ENCODE results near the gene TAOK1. TPM values are rescaled to one million over a fixed set of nuclear protein-coding genes. Genes with fewer than 3 reads are reported as not detected.

The TAOK1 gene
- total RNA-seq, 1 donor from 2014 or later, result 32.1 TPM

DNA sequence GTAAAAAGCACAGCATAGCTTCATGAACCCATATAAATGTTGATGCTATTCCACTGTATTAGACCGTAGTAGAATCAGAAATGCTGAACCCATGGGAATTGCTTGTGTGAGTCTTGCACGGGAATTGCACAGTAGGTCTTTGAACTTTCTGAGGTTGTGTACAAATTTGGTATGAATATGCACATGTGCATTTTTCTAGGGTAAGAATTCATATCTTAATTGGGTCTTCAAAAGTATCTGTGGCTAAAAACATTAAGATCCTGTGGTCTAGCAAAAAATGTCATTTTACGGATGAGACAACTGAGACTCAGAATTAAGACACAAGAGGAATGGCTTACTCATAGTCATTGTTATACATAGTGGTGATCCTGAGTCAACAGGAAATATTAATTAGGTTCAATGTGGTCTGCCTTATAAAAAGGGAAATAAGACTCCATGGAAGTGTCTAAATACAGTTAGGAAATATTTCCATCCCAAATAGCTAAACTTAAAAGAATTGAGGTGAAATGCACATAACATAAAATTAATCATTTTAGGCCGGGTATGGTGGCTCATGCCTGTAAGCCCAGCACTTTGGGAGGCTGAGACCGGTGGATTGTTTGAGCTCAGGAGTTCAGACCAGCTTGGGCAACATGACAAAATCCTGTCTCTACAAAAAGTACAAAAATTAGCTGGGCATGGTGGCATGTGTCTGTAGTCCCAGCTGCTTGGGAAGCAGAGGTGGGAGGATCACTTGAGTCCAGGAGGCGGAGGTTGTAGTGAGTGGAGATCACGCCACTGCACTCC is 22.8 kb downstream of the TAOK1 start:
- TF ChIP-seq, protein P1, sequence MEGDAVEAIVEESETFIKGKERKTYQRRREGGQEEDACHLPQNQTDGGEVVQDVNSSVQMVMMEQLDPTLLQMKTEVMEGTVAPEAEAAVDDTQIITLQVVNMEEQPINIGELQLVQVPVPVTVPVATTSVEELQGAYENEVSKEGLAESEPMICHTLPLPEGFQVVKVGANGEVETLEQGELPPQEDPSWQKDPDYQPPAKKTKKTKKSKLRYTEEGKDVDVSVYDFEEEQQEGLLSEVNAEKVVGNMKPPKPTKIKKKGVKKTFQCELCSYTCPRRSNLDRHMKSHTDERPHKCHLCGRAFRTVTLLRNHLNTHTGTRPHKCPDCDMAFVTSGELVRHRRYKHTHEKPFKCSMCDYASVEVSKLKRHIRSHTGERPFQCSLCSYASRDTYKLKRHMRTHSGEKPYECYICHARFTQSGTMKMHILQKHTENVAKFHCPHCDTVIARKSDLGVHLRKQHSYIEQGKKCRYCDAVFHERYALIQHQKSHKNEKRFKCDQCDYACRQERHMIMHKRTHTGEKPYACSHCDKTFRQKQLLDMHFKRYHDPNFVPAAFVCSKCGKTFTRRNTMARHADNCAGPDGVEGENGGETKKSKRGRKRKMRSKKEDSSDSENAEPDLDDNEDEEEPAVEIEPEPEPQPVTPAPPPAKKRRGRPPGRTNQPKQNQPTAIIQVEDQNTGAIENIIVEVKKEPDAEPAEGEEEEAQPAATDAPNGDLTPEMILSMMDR (IDR thresholded peaks at IDR 0.05; ENCODE audit: insufficient read depth, low read length, severe bottlenecking), result no peak
- DNase-seq (ENCODE audit: low read depth) (peak; percentile 69), FAIRE-seq (no peak)
- Histone ChIP-seq H3K36me3 (ENCODE audit: control insufficient read depth, insufficient read depth, low read length) (no peaks in the 10 kb centered on the region), H3K27me3 (ENCODE audit: control insufficient read depth, insufficient read depth, low read length) (no peaks in the 10 kb centered on the region), H3K4me3 (ENCODE audit: low read depth, low read length) (no peak overlapping the region)

DNA sequence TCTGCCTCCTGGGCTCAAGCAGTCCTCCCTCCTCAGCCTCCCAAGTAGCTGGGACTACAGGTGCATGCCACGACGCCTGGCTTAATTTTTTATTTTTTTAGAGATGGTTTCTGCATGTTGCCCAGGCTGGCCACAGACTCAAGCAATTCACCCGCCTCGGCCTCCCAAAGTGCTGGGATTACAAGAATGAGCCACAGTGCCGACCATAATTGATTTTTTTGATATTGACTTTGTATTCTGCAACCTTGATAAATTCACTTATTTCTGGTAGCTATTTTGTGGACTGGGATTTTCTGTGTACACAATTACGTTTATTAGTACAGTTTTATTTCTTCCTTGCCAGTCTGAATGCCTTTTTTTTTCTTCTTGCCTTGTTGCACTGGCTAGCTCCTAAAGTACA is 30.0 kb downstream of the TAOK1 start:
- no peak for DNase-seq (ENCODE audit: low read depth)
- TF ChIP-seq, protein P1 (IDR thresholded peaks at IDR 0.05; ENCODE audit: insufficient read depth, low read length, severe bottlenecking), result no peak
- Histone ChIP-seq H3K27me3 (ENCODE audit: control insufficient read depth, insufficient read depth, low read length) (no peaks in the 10 kb centered on the region), H3K36me3 (ENCODE audit: control insufficient read depth, insufficient read depth, low read length) (no peaks in the 10 kb centered on the region), H3K4me3 (ENCODE audit: low read depth, low read length) (no peak overlapping the region)
- no peak for FAIRE-seq

DNA sequence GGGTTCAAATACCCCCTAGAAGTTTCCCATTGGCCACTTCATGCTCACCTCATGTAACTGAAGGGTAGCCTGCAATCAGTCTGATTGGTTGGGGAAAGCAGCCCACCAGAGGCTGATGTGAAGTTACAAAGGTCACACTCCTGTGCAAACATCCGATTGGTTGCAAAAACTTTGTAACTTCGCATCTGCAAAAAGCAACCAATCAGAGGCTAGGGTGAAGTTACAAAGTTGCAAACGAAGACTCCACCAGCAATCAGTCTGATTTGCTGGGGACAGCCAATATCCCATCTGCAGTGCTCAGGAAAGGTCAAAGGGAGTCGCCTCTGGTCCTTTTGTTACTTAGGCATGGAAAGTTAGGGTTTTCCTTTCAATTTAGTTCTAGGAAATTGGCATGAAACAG is 40.1 kb downstream of the TAOK1 start:
- Histone ChIP-seq H3K27me3 (ENCODE audit: control insufficient read depth, insufficient read depth, low read length) (no peaks in the 10 kb centered on the region), H3K4me3 (ENCODE audit: low read depth, low read length) (no peak overlapping the region), H3K36me3 (ENCODE audit: control insufficient read depth, insufficient read depth, low read length) (peaks cover 3% of the 10 kb centered on the region)
- TF ChIP-seq, protein P1 (IDR thresholded peaks at IDR 0.05; ENCODE audit: insufficient read depth, low read length, severe bottlenecking), result no peak
- DNase-seq (ENCODE audit: low read depth), result no peak
- FAIRE-seq, result no peak

DNA sequence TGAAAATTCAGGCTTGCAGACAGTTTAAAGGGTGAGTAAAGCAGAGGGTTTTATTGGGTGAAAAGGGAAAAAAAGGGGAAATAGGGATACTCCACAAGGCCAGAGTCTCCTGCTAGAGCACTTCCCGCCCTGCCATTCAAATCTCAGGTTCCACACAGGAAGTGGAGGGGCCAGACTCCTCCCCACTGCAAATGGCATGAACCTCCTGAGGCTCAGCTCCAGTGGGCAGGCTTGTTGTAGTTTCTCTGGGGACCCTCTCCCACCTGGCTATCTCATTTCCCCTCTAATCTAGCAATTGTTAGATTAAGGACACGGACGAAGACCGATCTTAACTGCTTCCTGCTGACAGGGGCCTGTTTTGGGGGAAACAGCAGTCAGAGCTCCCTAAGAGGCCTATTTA is 43.4 kb downstream of the TAOK1 start:
- Histone ChIP-seq H3K27me3 (ENCODE audit: control insufficient read depth, insufficient read depth, low read length) (no peaks in the 10 kb centered on the region), H3K4me3 (ENCODE audit: low read depth, low read length) (no peak overlapping the region), H3K36me3 (ENCODE audit: control insufficient read depth, insufficient read depth, low read length) (peaks cover 3% of the 10 kb centered on the region)
- DNase-seq (ENCODE audit: low read depth) (no peak), FAIRE-seq (no peak)
- TF ChIP-seq, protein P1 (IDR thresholded peaks at IDR 0.05; ENCODE audit: insufficient read depth, low read length, severe bottlenecking), result no peak

DNA sequence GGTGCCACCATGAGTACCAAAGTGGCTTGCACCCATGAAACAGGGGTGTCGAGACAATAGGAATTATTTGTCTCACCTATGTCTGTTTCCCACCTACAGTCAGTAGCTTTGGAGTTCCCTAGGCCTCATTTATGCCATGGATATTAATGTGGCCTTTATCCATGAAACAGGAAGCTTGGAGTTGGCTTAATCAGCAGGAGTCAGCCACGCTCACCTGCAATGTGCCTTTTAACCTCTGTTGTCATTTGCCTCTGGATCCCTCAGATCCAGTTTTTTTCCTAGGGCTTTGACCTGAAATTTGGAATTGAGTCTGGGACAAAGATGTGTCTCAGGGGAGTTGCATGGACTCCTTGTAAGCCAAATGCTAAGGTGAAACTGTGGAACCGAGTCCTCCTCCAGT is 44.4 kb downstream of the TAOK1 start:
- FAIRE-seq (no peak), DNase-seq (ENCODE audit: low read depth) (no peak)
- H3K27me3 ChIP-seq (ENCODE audit: control insufficient read depth, insufficient read depth, low read length), result no peaks in the 10 kb centered on the region
- TF ChIP-seq, protein P1 (IDR thresholded peaks at IDR 0.05; ENCODE audit: insufficient read depth, low read length, severe bottlenecking), result no peak
- H3K4me3 ChIP-seq (ENCODE audit: low read depth, low read length), result no peak overlapping the region
- H3K36me3 ChIP-seq (ENCODE audit: control insufficient read depth, insufficient read depth, low read length), result peaks cover 3% of the 10 kb centered on the region

DNA sequence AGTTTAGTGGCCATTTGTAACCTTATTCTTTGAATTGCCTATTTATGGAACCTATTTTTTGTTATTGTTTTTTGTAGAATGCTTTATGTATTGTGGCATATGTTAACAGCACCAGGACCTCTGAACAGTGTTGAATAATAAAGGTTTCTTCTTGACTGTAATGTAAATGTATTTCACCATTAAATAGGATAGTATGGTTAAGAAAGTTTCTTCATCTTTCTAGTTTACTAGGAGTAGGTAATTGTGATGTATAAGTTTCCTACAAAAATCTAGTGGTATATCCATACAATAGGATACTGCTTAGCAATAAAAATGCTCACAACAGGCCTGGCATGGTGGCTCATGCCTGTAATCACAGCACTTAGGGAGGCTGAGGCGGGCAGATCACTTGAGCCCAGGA is 52.3 kb downstream of the TAOK1 start:
- TF ChIP-seq, protein P1 (IDR thresholded peaks at IDR 0.05; ENCODE audit: insufficient read depth, low read length, severe bottlenecking), result no peak
- Histone ChIP-seq H3K27me3 (ENCODE audit: control insufficient read depth, insufficient read depth, low read length) (no peaks in the 10 kb centered on the region), H3K4me3 (ENCODE audit: low read depth, low read length) (no peak overlapping the region), H3K36me3 (ENCODE audit: control insufficient read depth, insufficient read depth, low read length) (no peaks in the 10 kb centered on the region)
- FAIRE-seq, result no peak
- DNase-seq (ENCODE audit: low read depth), result no peak

All from bronchial epithelial cell (primary cell).